Glomerular visceral epithelial cell (primary cell): ENCODE results near the gene RHBG.

ENCODE experiments used
- DNase-seq: peaks from one replicate; pipeline ENCODE4 v3.0.0-alpha.2; 2016; ENCODE audit errors: extremely low spot score

Gene RHBG

DNA sequence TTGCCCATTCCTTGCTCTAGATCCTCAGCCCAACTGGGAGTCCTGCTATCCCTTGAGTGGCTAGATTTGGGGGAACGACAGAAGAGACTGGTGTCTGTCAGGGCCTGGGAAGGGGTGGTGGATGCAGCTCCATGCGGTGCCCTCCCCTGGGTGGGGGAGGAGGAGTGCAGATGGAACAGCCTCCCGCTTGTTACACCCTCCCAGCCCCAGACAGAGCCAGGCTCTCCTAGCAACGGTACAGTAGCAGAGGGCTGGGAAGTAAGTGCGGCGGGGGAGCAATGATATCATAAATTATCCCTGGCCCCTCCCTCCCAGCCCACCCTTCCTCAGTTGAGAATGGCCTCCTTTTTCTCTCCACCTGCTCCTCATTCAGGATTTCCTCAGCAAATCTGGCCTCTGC is 37.2 kb downstream of the RHBG start:
- DNase-seq = no peak

GRCh38 chr1:156407344-156407743 is 38.3 kb downstream of the RHBG start:
- no peak for DNase-seq

DNA sequence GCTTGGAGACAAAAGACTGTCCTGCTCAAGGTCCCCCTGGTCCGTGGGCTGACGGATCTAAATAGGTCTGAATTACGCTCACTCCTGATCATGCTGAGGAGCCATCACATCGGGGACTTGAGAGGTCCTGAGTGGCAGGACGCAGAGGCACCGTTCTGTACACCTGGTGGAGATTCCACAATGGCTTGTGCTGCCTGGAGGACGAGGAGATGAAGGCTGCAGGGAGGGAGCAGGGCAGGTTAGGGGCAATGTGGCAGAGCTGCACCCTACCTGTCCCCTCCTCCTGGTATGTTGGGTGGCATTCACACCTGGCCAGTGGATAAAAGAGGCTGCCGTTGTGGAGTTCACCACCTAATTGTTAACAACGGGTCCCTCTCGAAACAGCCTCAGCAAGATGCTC is 38.7 kb downstream of the RHBG start:
- no peak for DNase-seq

DNA sequence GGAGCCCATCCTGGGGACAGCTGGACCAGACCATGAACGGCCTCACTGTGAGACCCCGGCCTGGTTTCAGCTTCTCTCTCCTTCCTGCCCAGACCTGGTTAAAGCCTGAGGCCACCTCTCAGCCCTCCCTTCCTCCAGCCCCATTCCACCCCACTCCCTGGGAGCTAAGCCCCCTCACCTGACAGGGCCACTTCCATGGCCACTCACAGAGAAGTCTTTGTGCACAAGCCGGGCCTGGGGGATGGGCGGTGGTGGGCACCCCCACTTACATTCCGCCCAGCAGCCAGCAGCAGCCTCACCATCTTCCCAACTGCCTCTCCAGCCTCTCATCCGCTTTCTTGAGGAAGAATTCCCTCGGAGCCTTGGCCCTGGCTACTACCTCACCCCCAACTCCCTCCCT is 40.4 kb downstream of the RHBG start:
- DNase-seq = no peak

- DNase-seq = no peak
Measured at GRCh38 chr1:156410238-156410637, 41.2 kb downstream of the RHBG start.

- no peak for DNase-seq
Measured at GRCh38 chr1:156410740-156411139, 41.7 kb downstream of the RHBG start.

DNA sequence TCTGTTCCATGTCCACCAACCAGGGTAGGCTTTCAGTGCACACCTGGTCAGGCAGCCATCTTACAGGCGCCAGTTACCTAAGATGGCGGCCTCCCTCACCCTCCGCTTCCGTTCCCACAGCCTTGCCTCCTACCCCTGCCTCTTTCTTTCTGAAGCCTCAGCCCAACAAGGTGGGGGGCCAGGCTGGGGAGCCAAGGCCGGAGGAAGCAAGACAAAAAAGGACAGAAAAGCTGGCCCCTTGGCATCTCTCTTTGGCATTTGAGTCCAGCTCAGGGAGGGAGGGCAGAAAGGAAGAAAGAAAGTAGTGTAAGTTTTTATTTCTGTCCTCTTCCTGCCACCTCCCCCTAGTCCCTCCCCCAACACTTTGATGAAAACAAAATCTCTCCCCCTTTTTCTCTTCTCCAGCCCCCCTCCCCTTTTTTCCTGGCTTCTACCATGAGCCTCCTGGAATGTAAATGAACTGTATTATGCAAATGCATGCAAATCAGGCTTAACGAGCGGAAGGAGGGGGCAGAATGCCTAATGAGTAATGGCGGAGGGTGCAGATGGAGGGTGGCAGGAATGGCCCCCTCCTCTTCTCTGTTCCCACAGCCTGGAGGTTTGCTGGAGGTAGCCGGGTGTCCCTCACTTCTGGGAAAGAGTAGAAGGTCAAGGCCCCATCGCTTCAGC is 43.8 kb downstream of the RHBG start:
- DNase-seq = no peak

DNA sequence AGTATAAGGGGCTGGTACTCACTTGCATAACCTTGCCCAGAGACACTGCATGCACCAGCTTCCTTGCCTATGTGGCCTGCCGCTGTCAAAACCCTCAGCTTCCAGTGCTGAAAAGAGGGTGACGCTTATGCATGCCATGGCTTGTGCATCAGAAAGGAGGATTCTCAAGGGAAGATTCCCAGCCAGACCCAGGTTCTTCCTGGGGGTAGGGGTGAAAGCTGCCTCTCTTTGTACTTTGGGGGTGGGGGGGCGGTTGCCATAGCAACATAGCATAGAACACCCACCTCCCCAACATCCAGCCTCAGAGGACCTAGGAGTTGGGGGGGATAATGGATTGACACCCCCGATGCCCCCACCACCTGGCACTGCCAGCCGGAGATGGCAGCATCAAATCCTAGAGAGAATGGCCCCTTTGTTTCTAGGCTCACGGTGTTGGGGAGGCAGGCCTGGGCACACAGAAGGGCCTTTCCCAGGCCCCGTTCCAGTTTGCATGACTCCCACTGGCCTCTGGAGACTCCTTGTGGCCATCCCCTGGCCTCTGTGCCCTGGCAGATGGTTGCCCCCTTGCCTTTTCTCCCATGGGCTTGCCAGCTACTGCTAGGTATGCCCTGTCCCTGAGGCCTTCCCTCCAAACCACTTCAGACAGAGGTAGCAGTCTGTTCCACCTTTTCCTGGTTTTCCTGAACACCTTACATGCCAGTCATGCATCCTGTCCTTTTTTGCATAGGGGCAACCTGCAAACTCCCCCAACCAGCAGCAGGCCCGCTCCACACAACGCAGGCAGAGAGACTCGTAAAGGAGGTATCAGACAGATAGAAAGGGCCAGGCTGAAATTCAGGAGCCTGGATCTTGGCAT is 44.6 kb downstream of the RHBG start:
- no peak for DNase-seq

DNA sequence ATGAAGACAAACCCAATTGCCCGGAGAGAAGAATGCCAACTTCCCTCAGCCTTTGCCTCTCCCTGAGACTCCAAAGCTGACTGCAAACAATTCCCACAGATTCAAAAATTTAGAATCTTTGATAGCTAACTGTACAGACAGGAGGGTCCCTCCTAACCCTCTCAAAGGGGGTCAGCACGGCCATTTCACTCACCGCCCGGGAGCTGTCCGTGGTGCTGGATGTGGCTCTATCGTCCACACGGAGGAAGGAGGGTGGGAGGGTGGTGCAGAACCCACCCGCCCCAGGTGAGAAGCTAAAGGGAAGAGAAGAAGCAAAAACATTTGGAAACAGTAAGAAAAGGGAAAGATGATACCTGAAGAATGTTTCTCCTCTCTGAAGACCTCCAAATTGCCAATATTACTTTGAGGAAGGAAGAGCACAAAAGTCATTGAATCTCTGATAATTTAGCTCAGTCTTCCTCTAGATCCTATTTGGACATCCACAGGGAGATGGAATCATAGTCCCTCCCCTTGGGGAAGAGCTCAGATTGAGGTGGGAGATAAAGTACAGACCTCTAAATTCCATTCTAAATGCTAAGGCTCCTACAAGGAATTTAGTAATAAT is 45.6 kb downstream of the RHBG start:
- no peak for DNase-seq

- no peak for DNase-seq
Measured at GRCh38 chr1:156416993-156417392, 48.0 kb downstream of the RHBG start.

DNA sequence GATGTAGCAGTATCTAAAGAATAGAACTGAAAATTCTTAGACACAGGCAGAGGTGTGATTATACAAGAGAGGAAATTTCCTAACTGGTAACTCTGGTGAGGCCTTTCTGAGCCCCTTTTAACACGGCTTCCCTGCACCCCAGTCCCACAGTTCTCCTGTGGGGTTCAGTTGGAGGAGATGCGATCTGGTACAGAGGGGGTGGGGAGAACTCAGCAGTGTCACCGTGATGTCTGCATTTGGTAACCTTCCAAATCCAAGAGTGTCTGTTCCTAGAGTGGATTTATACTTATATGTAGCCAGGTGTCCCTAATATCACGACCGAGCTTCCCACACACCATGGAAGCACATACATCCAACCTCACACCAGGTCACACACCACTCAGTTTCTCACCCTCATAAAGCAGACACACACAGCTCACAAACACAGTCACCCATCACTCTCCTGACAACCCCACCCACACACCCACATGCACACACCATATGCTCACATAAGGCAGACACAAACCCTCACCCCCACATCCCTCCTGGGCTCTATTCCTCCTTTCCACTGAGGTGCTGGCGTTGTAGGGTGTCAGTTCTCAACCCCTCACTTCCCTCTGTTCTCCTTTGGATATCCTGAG is 48.5 kb downstream of the RHBG start:
- no peak for DNase-seq

DNA sequence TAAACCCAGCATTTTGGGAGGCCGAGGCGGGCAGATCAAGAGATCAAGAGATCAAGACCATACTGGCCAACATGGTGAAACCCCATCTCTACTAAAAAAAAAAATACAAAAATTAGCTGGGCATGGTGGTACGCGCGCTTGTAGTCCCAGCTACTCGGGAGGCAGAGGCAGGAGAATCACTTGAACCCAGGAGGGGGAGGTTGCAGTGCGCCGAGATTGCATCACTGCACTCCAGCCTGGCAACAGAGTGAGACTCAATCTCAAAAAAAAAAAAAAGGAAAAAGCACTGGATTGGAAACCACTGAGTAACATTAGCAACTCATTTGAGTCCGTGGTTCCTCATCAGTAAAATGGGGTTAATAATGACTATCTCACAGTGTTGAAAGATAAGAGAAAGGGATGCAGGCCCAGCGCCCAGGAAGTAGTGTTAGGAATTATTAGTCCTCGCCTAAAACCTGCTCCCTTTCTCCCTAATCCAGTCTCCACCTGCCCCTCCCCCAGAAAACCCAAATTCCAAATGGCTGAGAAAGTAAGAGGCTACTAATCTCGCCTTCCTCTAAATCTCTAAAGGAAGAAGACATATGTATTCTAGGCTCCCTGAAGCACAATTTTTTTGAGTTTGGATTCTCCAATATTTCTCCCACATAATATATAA is 49.5 kb downstream of the RHBG start:
- no peak for DNase-seq

GRCh38 chr1:156419854-156420204 is 50.8 kb downstream of the RHBG start:
- no peak for DNase-seq

DNA sequence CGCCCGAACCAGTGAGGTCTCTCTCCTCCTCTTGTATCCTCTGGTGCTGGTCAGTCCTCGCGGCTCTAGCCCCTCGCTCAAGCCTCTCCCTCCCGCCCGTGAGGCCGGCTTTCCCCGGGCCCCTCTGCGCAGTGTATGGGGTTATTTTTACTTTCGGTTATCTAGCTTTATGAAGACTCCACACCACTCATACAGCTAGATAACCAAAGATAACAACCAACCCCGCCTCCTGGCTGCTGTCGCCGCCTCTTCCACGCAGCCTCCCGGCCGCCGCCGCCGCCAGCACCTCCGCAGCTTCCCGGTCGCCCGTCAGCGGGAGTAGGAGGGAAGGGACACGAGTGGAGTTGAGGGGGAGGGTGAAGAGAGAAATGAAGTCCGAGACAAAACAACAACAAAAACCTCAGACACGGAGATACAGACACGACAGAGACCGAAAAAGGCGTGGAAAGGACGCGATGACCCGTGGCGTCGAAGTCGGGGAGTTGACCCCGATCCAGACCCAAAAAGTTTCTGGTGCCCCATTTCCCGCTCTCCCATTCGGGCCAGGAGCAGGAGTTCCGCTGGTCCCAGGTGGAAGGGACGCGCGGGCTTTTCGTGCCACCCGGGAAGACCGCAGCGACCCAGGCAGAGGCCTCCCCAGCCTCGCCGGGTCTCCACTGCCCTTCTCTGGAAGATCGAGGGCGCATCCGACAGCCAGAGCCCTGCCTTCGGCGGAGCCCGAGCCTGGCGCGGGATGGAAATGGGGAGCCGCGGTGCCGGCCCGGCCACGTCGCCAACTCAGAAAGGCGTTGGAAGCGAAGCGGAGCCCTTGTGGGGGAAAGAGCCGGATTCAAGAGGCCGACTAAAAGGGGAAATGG is 51.4 kb downstream of the RHBG start:
- DNase-seq = no peak

GRCh38 chr1:156421062-156421938 is 52.3 kb downstream of the RHBG start:
- DNase-seq = peak; percentile 25

DNA sequence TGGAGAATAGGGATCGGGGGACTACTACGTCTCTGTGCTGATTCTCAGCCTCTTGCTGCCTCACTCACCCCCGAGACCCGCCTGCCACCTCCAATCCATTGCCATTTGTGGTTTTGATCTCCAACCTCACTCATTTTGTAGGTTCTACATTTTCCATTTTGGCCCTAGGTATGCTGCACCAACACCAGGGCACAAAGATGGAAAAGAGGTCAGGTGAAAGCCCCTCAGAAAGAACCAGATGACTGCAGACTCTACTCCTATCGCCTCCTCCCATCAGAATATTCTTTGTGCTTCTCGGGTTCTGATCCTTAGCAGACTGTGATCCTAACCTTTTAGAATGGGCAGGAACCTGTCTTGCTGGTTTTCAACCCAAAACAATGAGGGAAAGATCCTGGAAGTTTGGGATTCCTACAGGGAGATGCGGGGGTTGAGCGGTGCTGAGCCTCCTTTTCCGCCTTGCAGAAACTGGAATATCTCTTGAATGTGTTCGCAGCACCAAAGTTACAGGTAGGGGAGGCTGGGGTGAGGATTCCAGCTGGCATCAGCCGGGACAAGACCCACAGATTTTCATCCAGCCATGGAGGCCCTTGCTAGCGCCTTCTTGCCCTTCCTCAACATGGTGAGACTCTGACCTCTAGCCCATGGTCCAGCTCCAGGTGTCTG is 53.1 kb downstream of the RHBG start:
- DNase-seq = no peak

DNA sequence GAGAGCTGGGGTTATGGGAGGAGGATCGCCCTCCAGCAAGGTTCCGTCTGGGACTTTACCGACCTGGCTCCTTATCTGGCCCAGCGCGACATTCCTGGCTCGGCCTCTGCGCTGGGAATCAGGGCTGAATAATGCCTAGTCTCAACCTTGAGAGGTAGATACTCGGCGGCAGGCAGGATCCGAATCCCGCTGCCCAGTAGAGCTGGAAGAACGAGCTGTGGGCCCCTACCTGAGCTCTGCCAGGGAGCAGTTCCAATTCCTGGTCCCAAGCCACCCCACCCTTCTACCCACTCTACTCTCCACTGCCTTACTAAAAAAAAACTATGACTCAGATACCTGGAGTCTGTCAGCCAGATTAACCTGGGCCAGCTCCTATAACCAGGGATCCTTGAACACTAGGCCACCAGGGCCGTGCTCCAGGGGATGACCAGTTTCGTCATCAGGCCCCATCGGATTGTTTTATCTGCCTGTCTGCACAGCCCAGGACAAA is 53.6 kb downstream of the RHBG start:
- DNase-seq = no peak

GRCh38 chr1:156423422-156424352 is 54.7 kb downstream of the RHBG start:
- DNase-seq = no peak
